Measurements from ENCODE around the gene MRPL50.
"Not testable (repeated sequence)": the region's sequence is repeated elsewhere in the genome, so short reads cannot be mapped to it uniquely, and the experiment has no call there.

Gene MRPL50

DNA sequence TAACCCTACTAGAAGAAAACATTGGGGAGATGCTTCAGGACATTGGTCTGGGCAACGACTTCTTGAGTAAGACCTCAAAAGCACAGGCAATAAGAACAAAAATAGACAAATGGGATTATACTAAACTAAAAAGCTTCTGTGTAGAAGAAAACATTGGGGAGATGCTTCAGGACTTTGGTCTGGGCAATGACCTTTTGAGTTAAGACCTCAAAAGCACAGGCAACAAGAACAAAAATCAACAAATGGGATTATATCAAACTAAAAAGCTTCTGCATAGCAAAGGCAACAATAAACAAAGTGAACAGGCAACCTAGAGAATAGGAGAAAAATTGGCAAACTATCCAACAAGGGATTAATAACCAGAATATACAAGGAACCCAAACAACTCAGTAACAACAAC is 3.7 kb downstream of the MRPL50 start:
- H3K4me3 ChIP-seq (ENCODE audit: low read depth, low read length), result no peak overlapping the region
- TF ChIP-seq, protein P1, sequence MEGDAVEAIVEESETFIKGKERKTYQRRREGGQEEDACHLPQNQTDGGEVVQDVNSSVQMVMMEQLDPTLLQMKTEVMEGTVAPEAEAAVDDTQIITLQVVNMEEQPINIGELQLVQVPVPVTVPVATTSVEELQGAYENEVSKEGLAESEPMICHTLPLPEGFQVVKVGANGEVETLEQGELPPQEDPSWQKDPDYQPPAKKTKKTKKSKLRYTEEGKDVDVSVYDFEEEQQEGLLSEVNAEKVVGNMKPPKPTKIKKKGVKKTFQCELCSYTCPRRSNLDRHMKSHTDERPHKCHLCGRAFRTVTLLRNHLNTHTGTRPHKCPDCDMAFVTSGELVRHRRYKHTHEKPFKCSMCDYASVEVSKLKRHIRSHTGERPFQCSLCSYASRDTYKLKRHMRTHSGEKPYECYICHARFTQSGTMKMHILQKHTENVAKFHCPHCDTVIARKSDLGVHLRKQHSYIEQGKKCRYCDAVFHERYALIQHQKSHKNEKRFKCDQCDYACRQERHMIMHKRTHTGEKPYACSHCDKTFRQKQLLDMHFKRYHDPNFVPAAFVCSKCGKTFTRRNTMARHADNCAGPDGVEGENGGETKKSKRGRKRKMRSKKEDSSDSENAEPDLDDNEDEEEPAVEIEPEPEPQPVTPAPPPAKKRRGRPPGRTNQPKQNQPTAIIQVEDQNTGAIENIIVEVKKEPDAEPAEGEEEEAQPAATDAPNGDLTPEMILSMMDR (conservative IDR thresholded peaks at IDR 0.05; ENCODE audit: low read depth, low read length), result no peak
- no peak for DNase-seq (ENCODE audit: low read depth)

DNA sequence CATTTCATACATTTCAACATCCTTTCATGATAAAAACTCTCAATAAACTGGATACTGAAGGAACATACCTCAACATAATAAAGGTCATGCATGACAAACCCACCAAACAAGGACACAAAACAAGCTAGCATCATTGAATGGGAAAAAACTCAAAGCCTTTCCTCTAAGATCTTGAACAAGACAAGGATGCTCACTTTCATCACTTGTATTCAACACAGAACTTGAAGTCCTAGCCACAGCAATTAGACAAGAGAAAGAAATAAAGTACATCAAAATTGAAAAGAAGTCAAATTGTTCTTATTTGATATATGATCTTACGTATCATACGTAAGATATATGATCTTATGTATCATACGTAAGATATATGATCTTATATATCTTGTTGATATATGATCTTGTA is 5.3 kb downstream of the MRPL50 start:
- no peak for DNase-seq (ENCODE audit: low read depth)
- H3K4me3 ChIP-seq (ENCODE audit: low read depth, low read length), result no peak overlapping the region
- TF ChIP-seq, protein P1 (conservative IDR thresholded peaks at IDR 0.05; ENCODE audit: low read depth, low read length), result no peak

DNA sequence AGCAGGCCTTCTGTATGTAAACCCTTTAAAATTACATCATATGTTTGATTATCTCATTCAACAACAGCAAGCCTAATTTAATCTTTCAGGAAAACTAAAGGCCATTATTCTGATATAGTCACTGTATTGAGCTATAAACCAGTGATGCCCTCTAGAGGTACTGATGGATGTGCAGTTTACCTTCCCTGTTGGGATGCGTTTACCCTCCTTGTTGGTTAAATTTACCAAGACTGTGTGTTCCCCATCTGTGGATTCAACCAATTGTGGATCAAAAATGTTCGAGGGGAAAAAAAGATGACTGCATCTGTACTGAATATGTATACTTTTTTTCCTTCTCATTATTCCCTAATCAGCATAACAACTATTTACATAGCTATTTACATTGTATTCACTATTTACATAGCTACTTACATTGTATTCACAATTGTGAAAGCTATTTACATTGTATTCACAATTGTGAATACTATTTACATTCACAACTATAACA is 9.9 kb downstream of the MRPL50 start:
- peak; percentile 30 for DNase-seq (ENCODE audit: low read depth)
- TF ChIP-seq, protein P1 (conservative IDR thresholded peaks at IDR 0.05; ENCODE audit: low read depth, low read length), result peak; percentile 59
- no peak overlapping the region for H3K4me3 ChIP-seq (ENCODE audit: low read depth, low read length)

DNA sequence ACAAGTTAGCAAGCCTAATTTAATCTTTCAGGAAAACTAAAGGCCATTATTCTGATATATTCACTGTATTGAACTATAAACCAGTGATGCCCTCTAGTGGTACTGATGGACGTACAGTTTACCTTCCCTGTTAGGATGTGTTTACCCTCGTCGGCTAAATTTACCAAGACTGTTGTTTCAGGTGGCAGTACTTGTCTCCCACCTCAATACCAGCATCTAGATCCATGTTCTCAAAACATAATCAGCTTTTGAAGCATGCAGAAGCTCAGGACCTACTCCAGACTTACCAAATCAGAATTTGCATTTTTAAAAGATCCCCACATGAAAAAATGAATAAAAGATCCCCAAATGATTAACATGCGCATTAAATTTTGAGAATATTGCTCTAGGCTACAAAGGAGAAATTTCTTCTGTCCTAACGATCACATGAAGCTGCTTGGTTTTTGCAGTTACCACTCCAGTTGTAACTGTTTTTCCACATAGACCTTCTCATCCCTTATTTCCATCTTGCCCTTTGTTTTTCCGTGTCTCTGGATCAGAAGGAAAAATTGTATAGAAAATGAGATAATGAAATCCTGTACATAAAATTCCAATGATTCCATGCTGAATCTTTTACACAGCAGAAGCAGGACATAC is 10.4 kb downstream of the MRPL50 start:
- no peak overlapping the region for H3K4me3 ChIP-seq (ENCODE audit: low read depth, low read length)
- TF ChIP-seq, protein P1 (conservative IDR thresholded peaks at IDR 0.05; ENCODE audit: low read depth, low read length), result peak; percentile 72
- peak; percentile 74 for DNase-seq (ENCODE audit: low read depth)

DNA sequence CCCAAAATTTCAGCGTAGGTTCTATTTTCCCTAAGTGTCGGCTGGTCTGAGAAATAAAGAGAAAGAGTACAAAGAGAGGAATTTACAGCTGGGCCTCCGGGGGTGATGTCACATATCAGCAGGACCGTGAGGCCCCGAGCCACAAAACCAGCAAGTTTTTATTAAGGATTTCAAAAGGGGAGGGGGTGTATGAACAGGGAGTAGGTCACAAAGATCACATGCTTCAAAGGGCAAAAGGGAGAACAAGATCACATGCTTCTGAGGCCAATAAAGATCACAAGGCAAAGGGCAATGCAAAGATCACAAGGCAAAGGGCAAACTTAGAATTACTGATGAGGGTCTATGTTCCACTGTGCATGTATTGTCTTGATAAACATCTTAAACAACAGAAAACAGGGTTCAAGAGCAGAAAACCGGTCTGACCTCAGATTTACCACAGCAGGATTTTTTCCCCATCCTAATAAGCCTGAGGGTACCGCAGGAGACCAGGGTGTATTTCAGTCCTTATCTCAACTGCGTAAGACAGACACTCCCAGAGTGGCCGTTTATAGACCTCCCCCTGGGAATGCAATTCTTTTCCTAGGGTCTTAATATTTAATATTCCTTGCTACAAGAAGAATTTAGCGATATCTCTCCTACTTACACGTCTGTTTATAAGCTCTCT is 13.4 kb downstream of the MRPL50 start, which contains the start of gene BAAT:
TSS of gene BAAT (minus strand) at position 134 of the 664 bp plus-strand sequence. CDS start 13,602 bp downstream, outside the sequence.
- DNase-seq (ENCODE audit: low read depth); H3K4me3 ChIP-seq (ENCODE audit: low read depth, low read length): not testable (repeated sequence)

DNA sequence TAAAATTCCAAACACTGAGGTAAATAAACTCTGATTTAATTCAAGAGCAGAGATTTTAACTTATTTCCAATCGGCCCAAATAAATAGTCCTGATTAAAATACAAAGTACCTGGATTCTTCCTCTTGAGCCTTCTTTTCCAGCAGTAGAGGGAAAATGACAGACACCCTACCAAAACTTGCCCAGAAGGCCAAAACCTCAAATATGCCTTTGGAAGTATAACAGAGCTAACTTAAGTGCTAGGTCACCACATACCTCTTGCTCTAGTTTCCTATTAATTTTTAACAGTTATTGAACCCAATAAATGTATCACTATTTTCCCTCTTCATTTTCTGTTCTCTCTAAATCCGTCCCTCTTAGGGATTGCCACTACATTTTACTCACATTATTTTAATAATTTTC is 15.1 kb downstream of the MRPL50 start:
- TF ChIP-seq, protein P1 (conservative IDR thresholded peaks at IDR 0.05; ENCODE audit: low read depth, low read length), result no peak
- no peak for DNase-seq (ENCODE audit: low read depth)
- H3K4me3 ChIP-seq (ENCODE audit: low read depth, low read length), result no peak overlapping the region

DNA sequence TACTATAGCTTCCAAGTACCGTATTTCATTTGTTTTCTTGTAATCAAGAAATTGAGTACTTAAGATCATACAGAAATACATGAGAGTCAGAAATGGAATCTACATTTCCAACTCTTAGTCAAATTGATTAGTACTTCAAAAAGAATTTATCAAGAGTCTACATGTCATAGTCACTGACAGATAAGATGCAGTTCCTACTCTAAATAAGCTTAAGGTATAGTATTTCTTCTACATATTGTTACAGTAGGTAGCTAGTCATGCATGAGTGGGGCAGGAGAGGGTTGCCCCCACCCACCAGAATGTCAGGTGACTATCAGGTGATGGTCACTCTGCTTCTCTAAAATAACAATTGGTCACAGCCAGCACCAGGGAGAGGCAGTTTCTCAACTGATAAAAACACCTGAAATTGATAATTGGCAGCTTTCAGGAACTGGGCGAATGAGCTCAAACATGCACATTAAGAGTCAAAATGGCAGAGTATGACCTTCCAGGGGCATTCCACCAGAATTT is 16.5 kb downstream of the MRPL50 start:
- DNase-seq (ENCODE audit: low read depth), result no peak
- TF ChIP-seq, protein P1 (conservative IDR thresholded peaks at IDR 0.05; ENCODE audit: low read depth, low read length), result no peak
- H3K4me3 ChIP-seq (ENCODE audit: low read depth, low read length), result no peak overlapping the region

Data from choroid plexus epithelial cell (primary cell).